Effector memory CD4-positive, alpha-beta T cell (primary cell): Measurements from ENCODE around the gene ASGR1.

ENCODE experiments used
- DNase-seq, 3 donors: peaks; one replicate each; pipeline ENCODE4 v3.0.0-alpha.2; 2020
- H3K27ac ChIP-seq: 2 replicates; pipeline ENCODE4 v1.7.0; 2013; ENCODE audit warnings: mild to moderate bottlenecking, low read length, moderate library complexity; ENCODE audit not compliant: insufficient read depth, poor library complexity, severe bottlenecking
- H3K27me3 ChIP-seq: replicated peaks from 2 replicates; pipeline ENCODE4 v1.7.0; 2013; ENCODE audit warnings: mild to moderate bottlenecking, low read length; ENCODE audit not compliant: insufficient read depth, control insufficient read depth, poor library complexity, severe bottlenecking
- H3K36me3 ChIP-seq: 2 replicates; pipeline ENCODE4 v1.7.0; 2013; ENCODE audit warnings: mild to moderate bottlenecking, low read length, moderate library complexity; ENCODE audit not compliant: control insufficient read depth, insufficient read depth
- H3K4me1 ChIP-seq: 2 replicates; pipeline ENCODE4 v1.7.0; 2013; ENCODE audit warnings: low read length, mild to moderate bottlenecking; ENCODE audit not compliant: control insufficient read depth, insufficient read depth, poor library complexity, severe bottlenecking
- H3K4me3 ChIP-seq: 2 replicates; pipeline ENCODE4 v1.7.0; 2013; ENCODE audit warnings: low read length, low read depth, mild to moderate bottlenecking; ENCODE audit not compliant: insufficient read depth, poor library complexity, severe bottlenecking
- H3K9me3 ChIP-seq: 2 replicates; pipeline ENCODE4 v1.7.0; 2013; ENCODE audit warnings: mild to moderate bottlenecking, low read length, moderate library complexity; ENCODE audit not compliant: control insufficient read depth

Gene ASGR1

DNA sequence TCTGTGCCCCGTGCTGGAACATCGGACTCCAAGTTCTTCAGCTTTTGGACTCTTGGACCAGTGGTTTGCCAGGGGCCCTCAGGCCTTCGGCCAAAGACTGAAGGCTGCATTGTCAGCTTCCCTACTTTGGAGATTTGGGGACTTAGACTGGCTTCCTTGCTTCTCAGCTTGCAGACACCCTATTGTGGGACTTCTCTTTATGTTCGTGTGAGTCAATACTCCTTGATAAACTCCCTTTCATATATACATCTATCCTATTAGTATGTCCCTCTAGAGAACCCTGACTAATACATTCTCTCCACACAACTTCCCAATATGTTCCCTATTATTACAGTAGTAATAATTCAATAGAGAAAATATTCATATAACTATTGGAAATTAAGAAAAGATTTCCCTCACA is 55.3 kb downstream of the ASGR1 start:
- Histone ChIP-seq H3K27me3 (no peaks in the 10 kb centered on the region), H3K27ac (no peak overlapping the region), H3K36me3 (no peaks in the 10 kb centered on the region), H3K4me1 (no peaks in the 10 kb centered on the region), H3K9me3 (no peaks in the 10 kb centered on the region), H3K4me3 (no peak overlapping the region)
- no peak for DNase-seq
